LNCaP clone FGC (cell line): ENCODE results near the gene RNF213.

Source experiments
- DNase-seq: peaks from one replicate; pipeline ENCODE4 v3.0.0-alpha.2; 2011; ENCODE audit warnings: low read depth
- H3K4me3 ChIP-seq: 2 replicates; pipeline ENCODE4 v1.5.1; 2011; ENCODE audit warnings: mild to moderate bottlenecking, low read depth, low read length, control low read depth
- CTCF ChIP-seq: IDR thresholded peaks from 2 replicates; pipeline ENCODE4 v1.5.1; 2012; ENCODE audit warnings: mild to moderate bottlenecking; ENCODE audit not compliant: control insufficient read depth, insufficient read depth; ENCODE audit errors: extremely low read depth

Gene RNF213

GRCh38 chr17:80372456-80372855 is 111.8 kb downstream of the RNF213 start:
- no peak for DNase-seq
- no peak overlapping the region for H3K4me3 ChIP-seq
- no peak for TF ChIP-seq CTCF

GRCh38 chr17:80372922-80373570 is 112.4 kb downstream of the RNF213 start:
- no peak for TF ChIP-seq CTCF
- no peak for DNase-seq
- H3K4me3 ChIP-seq = no peak overlapping the region

- no peak for TF ChIP-seq CTCF
- no peak for DNase-seq
- no peak overlapping the region for H3K4me3 ChIP-seq
Measured at GRCh38 chr17:80374039-80374731, 113.5 kb downstream of the RNF213 start.

- no peak for TF ChIP-seq CTCF
- no peak overlapping the region for H3K4me3 ChIP-seq
- no peak for DNase-seq
Measured at GRCh38 chr17:80374732-80375585, 114.3 kb downstream of the RNF213 start.

GRCh38 chr17:80376531-80376930 is 115.9 kb downstream of the RNF213 start:
- no peak for TF ChIP-seq CTCF
- DNase-seq = no peak
- no peak overlapping the region for H3K4me3 ChIP-seq

GRCh38 chr17:80377798-80378197 is 117.1 kb downstream of the RNF213 start:
- DNase-seq = no peak

More at GRCh38 chr17:80377798-80378197, 117.1 kb downstream of the RNF213 start:
- no peak for TF ChIP-seq CTCF
- H3K4me3 ChIP-seq = no peak overlapping the region
